NK-92 treated with Interleukin-12 subunit alpha and Interleukin-12 subunit beta, amount 100 ng/mL, for 24 hours (cell line): Measurements from ENCODE around the gene NFKBIA.
A peak's percentile ranks its signal among the peaks of the same experiment; 100 is the strongest.
"Not testable (repeated sequence)": the region's sequence is repeated elsewhere in the genome, so short reads cannot be mapped to it uniquely, and the experiment has no call there.

ENCODE experiments used
- DNase-seq: peaks from one replicate; lab custom pipeline; 2025; lab: John Stamatoyannopoulos, UW

NFKBIA gene

GRCh38 chr14:35408026-35408425, 3.5 kb upstream of the NFKBIA start:
- DNase-seq, result no peak

- no peak for DNase-seq
Measured at GRCh38 chr14:35407306-35407630, 2.7 kb upstream of the NFKBIA start.

GRCh38 chr14:35406506-35407305, 2.2 kb upstream of the NFKBIA start:
- DNase-seq, result no peak

GRCh38 chr14:35406090-35406489, 1.5 kb upstream of the NFKBIA start:
- no peak for DNase-seq

GRCh38 chr14:35405304-35405996, 901 bp upstream of the NFKBIA start:
- no peak for DNase-seq

- peak; percentile 94 for DNase-seq
Measured at GRCh38 chr14:35403603-35404448, 723 bp downstream of the NFKBIA start.

GRCh38 chr14:35403114-35403602, 1.4 kb downstream of the NFKBIA start:
- DNase-seq, result peak; percentile 56

- DNase-seq, result peak; percentile 21
Measured at GRCh38 chr14:35402323-35403113, 2.0 kb downstream of the NFKBIA start.

GRCh38 chr14:35401422-35402265, 2.9 kb downstream of the NFKBIA start:
- no peak for DNase-seq

- DNase-seq, result peak; percentile 47
Measured at GRCh38 chr14:35400648-35401421, 3.7 kb downstream of the NFKBIA start.

- no peak for DNase-seq
Measured at GRCh38 chr14:35399083-35399937, 5.2 kb downstream of the NFKBIA start.

GRCh38 chr14:35398071-35398584, 6.4 kb downstream of the NFKBIA start:
- no peak for DNase-seq

GRCh38 chr14:35396610-35397009, 7.9 kb downstream of the NFKBIA start:
- not testable (repeated sequence) for DNase-seq

- DNase-seq, result no peak
Measured at GRCh38 chr14:35395283-35395682, 9.3 kb downstream of the NFKBIA start.

GRCh38 chr14:35394326-35395013, 10.1 kb downstream of the NFKBIA start:
- no peak for DNase-seq

GRCh38 chr14:35393826-35394225, 10.7 kb downstream of the NFKBIA start:
- DNase-seq, result no peak

GRCh38 chr14:35392103-35392502, 12.4 kb downstream of the NFKBIA start:
- no peak for DNase-seq

- DNase-seq, result no peak
Measured at GRCh38 chr14:35391388-35391710, 13.2 kb downstream of the NFKBIA start.
